ENCODE measurements around the gene CDK5RAP2.
A peak's percentile ranks its signal among the peaks of the same experiment; 100 is the strongest.

Gene CDK5RAP2

DNA sequence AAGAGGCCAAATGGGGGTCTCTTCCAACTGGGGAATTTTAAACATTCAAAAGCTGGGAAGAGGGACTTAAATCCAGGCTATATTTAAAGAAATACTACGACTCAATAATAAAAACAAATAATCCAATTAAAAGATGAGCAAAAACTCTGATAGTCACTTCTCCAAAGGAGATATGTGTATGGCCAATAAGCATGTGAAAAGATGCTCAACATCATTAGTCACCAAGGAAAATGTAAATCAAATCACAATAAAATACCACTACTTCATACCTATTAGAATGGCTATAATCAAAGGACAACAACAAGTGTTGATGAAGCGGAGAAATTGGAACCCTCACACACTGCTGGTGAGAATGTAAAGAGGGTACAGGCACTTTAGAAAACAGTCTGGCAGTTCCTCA lies 130.4 kb downstream of the CDK5RAP2 start:
- Mint-ChIP-seq H3K36me3 (peaks cover 40% of the 10 kb centered on the region), H3K4me1 (peaks cover 15% of the 10 kb centered on the region), H3K27me3 (no peaks in the 10 kb centered on the region), H3K27ac (no peak overlapping the region), H3K9me3 (peaks cover 2% of the 10 kb centered on the region), H3K4me3 (no peak overlapping the region)
- no peak for ATAC-seq (ENCODE audit: low read depth)
- no peak for DNase-seq (ENCODE audit: low spot score in 2 of 2)

GRCh38 chr9:120447959-120448500 lies 131.9 kb downstream of the CDK5RAP2 start:
- peak overlapping the region; percentile 81 for H3K27ac Mint-ChIP-seq
- no peak for DNase-seq (ENCODE audit: low spot score in 2 of 2)
- H3K27me3 Mint-ChIP-seq: no peaks in the 10 kb centered on the region
- peaks cover 2% of the 10 kb centered on the region for H3K9me3 Mint-ChIP-seq
- ATAC-seq (ENCODE audit: low read depth): no peak
- H3K4me3 Mint-ChIP-seq: no peak overlapping the region
- H3K36me3 Mint-ChIP-seq: peaks cover 44% of the 10 kb centered on the region
- H3K4me1 Mint-ChIP-seq: peaks cover 16% of the 10 kb centered on the region

- no peak for ATAC-seq (ENCODE audit: low read depth)
Observed at GRCh38 chr9:120446671-120447070, 133.3 kb downstream of the CDK5RAP2 start.

DNA sequence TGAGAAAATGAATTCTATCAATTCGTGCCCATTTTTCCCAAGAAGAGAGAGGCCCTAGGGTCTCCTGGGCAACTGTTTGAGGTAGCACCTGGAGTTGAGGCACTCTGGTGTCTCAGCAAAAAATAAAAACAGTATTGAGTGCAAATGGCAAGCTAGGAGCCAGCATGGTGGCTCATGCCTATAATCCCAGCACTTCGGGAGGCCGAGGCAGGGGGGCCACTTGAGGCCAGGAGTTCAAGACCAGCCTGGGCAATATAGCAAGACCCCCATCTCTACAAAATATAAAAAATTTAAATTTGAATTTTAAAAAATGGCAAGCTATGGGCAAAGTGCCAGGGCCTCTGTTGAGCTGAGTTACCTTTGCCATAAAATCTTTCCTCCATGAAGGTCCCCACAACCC lies 136.0 kb downstream of the CDK5RAP2 start:
- H3K9me3 Mint-ChIP-seq: no peaks in the 10 kb centered on the region
- no peak overlapping the region for H3K4me3 Mint-ChIP-seq
- DNase-seq (ENCODE audit: low spot score in 2 of 2): no peak
- peaks cover 27% of the 10 kb centered on the region for H3K4me1 Mint-ChIP-seq
- peaks cover 56% of the 10 kb centered on the region for H3K36me3 Mint-ChIP-seq
- no peaks in the 10 kb centered on the region for H3K27me3 Mint-ChIP-seq
- H3K27ac Mint-ChIP-seq: no peak overlapping the region
- ATAC-seq (ENCODE audit: low read depth): no peak

More at GRCh38 chr9:120446671-120447070, 133.3 kb downstream of the CDK5RAP2 start:
- H3K4me1 Mint-ChIP-seq: peaks cover 25% of the 10 kb centered on the region
- peaks cover 2% of the 10 kb centered on the region for H3K9me3 Mint-ChIP-seq
- H3K36me3 Mint-ChIP-seq: peaks cover 48% of the 10 kb centered on the region
- H3K27me3 Mint-ChIP-seq: no peaks in the 10 kb centered on the region
- peak overlapping the region; percentile 4 for H3K4me3 Mint-ChIP-seq
- no peak for DNase-seq (ENCODE audit: low spot score in 2 of 2)
- peak overlapping the region; percentile 78 for H3K27ac Mint-ChIP-seq

GRCh38 chr9:120443489-120443888 lies 136.5 kb downstream of the CDK5RAP2 start:
- DNase-seq (ENCODE audit: low spot score in 2 of 2) (no peak), ATAC-seq (ENCODE audit: low read depth) (no peak)
- H3K27me3 Mint-ChIP-seq: no peaks in the 10 kb centered on the region
- H3K9me3 Mint-ChIP-seq: no peaks in the 10 kb centered on the region
- peaks cover 55% of the 10 kb centered on the region for H3K36me3 Mint-ChIP-seq
- H3K4me3 Mint-ChIP-seq: no peak overlapping the region
- H3K4me1 Mint-ChIP-seq: peaks cover 23% of the 10 kb centered on the region
- H3K27ac Mint-ChIP-seq: peak overlapping the region; percentile 60

DNA sequence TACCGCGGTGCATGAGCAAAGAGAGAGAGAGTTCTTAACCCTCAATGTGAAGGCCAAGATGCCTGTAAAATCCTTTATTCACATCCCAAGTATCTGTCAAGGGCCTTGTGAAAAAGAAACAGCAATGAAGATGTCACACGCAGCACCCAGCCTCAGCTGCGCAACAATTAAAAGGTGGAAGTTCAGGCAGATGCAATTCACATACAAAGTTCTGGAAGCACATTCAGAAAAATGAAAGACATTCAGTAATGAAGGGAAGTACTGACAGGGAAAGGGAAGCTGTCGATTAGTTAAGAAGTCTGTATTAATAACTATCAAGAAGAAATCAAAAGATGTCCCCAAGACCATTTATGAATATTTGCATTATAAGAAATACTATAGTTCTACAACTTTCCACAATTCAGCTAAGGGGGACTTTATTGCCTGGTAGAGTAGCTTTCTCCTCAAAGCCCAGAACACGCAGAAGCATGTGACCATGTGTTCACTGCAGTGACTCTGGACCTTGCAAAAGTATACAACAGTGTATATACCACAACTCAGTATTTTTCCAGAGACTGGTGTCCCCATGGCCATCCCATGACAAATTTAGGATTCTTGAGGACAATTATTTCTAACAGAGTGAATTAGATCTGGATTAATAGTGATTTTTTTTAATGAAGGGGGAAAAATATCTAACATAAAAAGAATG lies 137.5 kb downstream of the CDK5RAP2 start:
- no peaks in the 10 kb centered on the region for H3K27me3 Mint-ChIP-seq
- ATAC-seq (ENCODE audit: low read depth) (no peak), DNase-seq (ENCODE audit: low spot score in 2 of 2) (no peak)
- peak overlapping the region; percentile 82 for H3K27ac Mint-ChIP-seq
- H3K9me3 Mint-ChIP-seq: no peaks in the 10 kb centered on the region
- H3K4me1 Mint-ChIP-seq: peaks cover 19% of the 10 kb centered on the region
- peaks cover 50% of the 10 kb centered on the region for H3K36me3 Mint-ChIP-seq
- H3K4me3 Mint-ChIP-seq: no peak overlapping the region

DNA sequence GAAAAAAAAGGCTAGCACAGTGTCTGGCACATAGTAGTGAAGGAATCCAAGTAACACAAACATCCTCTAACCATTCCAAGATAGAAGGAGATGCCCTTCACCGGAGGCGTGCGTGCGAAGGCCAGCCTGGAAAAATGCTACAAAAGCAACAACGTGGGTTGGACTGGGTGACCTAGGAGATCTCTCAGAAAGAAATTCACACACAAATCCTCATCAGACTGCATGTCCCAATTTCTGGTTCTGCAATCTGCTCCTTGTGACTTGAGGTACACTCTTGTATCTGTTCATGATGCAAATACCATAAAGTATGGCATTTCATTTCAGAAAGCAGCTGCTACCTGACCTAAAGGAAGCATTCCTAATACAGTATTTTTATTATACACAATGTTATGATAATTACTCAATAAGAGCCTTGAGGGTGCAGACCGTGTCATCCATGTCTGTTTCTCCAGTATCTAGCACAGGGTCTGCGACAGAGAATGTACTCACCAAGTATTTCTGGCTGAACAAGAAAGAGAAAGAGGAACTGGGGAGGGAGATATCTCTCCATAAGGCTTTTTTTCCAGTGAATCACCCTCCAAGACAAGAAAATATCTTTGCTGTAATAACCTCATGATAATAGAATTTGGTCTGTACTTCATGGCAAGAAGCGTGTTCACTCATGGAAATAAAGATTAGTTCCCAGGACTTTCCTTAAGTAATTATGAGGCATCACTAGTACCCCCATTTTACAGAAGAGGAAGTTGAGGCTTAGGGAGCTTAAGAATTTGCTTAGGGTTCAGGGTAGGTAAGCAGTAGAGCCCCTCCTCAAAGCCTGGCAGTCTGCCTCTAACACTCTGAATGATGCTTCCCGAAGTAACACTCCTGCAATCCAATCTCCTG lies 138.3 kb downstream of the CDK5RAP2 start:
- DNase-seq (ENCODE audit: low spot score in 2 of 2): no peak
- H3K27me3 Mint-ChIP-seq: no peaks in the 10 kb centered on the region
- no peak for ATAC-seq (ENCODE audit: low read depth)
- peaks cover 48% of the 10 kb centered on the region for H3K36me3 Mint-ChIP-seq
- peaks cover 17% of the 10 kb centered on the region for H3K4me1 Mint-ChIP-seq
- peak overlapping the region; percentile 82 for H3K27ac Mint-ChIP-seq
- H3K4me3 Mint-ChIP-seq: no peak overlapping the region
- no peaks in the 10 kb centered on the region for H3K9me3 Mint-ChIP-seq

- H3K4me1 Mint-ChIP-seq: peaks cover 14% of the 10 kb centered on the region
- H3K27me3 Mint-ChIP-seq: no peaks in the 10 kb centered on the region
- H3K36me3 Mint-ChIP-seq: peaks cover 48% of the 10 kb centered on the region
- H3K27ac Mint-ChIP-seq: no peak overlapping the region
- H3K4me3 Mint-ChIP-seq: no peak overlapping the region
- no peaks in the 10 kb centered on the region for H3K9me3 Mint-ChIP-seq
- no peak for ATAC-seq (ENCODE audit: low read depth)
- no peak for DNase-seq (ENCODE audit: low spot score in 2 of 2)
Observed at GRCh38 chr9:120440791-120441190, 139.2 kb downstream of the CDK5RAP2 start.

GRCh38 chr9:120439926-120440325 lies 140.0 kb downstream of the CDK5RAP2 start:
- ATAC-seq (ENCODE audit: low read depth): no peak
- Mint-ChIP-seq H3K9me3 (no peaks in the 10 kb centered on the region), H3K4me3 (no peak overlapping the region), H3K27me3 (no peaks in the 10 kb centered on the region), H3K4me1 (peaks cover 14% of the 10 kb centered on the region), H3K36me3 (peaks cover 50% of the 10 kb centered on the region), H3K27ac (peak overlapping the region; percentile 40)
- no peak for DNase-seq (ENCODE audit: low spot score in 2 of 2)

DNA sequence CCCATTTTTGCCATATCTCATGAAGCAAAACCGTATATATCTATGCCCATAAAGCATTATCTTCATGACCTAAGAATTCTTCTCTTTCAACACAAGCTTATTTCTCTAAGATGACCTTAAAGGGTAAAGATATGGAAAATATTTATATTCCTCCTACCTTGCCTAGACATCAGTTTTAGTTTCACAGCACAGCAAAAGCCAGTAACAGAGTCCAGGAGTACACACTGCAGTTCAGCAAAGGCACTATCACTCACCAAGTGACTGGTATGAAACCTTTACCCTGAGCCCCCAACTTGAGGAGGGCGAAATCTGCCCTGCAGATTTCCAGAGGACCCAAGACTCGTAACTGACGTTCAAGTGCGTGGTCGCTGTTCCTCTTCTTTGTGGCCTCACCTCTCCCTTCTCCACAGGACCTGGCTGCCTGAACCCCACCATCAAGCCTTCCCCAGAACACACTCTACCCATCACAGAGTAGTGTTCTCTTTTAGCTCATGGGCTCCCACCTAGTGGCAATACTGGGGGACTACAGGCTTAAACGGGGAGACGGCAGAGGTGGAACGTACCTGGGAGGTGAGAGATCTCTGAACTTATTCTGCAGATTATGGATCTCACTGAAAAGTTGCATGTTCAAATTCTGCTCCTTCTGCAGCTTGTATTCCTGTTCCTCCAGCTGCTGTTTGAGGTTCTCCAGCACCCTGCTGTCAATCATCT lies 141.0 kb downstream of the CDK5RAP2 start:
- no peak for DNase-seq (ENCODE audit: low spot score in 2 of 2)
- Mint-ChIP-seq H3K9me3 (no peaks in the 10 kb centered on the region), H3K27me3 (no peaks in the 10 kb centered on the region), H3K36me3 (peaks cover 57% of the 10 kb centered on the region), H3K27ac (peak overlapping the region; percentile 16), H3K4me3 (no peak overlapping the region), H3K4me1 (peaks cover 16% of the 10 kb centered on the region)
- peak; percentile 37 for ATAC-seq (ENCODE audit: low read depth)

GRCh38 chr9:120438111-120438510 lies 141.9 kb downstream of the CDK5RAP2 start:
- no peak overlapping the region for H3K4me3 Mint-ChIP-seq
- peaks cover 55% of the 10 kb centered on the region for H3K36me3 Mint-ChIP-seq
- peak overlapping the region; percentile 42 for H3K27ac Mint-ChIP-seq
- H3K4me1 Mint-ChIP-seq: peaks cover 20% of the 10 kb centered on the region
- ATAC-seq (ENCODE audit: low read depth) (no peak), DNase-seq (ENCODE audit: low spot score in 2 of 2) (no peak)
- no peaks in the 10 kb centered on the region for H3K9me3 Mint-ChIP-seq
- no peaks in the 10 kb centered on the region for H3K27me3 Mint-ChIP-seq

GRCh38 chr9:120436983-120437475 lies 142.9 kb downstream of the CDK5RAP2 start:
- no peaks in the 10 kb centered on the region for H3K9me3 Mint-ChIP-seq
- no peak overlapping the region for H3K27ac Mint-ChIP-seq
- ATAC-seq (ENCODE audit: low read depth) (no peak), DNase-seq (ENCODE audit: low spot score in 2 of 2) (no peak)
- no peak overlapping the region for H3K4me3 Mint-ChIP-seq
- no peaks in the 10 kb centered on the region for H3K27me3 Mint-ChIP-seq
- H3K4me1 Mint-ChIP-seq: peaks cover 14% of the 10 kb centered on the region
- H3K36me3 Mint-ChIP-seq: peaks cover 48% of the 10 kb centered on the region

DNA sequence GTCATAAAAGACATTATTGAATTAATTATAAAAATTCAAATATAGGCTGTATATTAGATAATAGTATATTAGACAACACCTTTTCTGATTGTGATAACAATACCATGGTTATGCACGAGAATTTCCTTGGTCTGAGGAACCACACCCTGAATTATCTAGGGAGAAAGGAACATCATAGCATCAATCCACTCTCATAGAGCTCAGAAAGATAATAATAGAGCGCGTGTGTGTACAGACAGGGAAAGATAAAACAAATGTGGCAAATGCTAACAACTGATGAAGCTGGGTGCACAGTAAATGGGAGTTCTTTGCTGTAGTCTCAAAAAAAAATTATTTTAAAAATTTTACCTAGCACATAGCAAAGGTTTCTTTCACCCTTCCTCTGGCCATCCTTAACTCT lies 143.5 kb downstream of the CDK5RAP2 start:
- Mint-ChIP-seq H3K9me3 (no peaks in the 10 kb centered on the region), H3K36me3 (peaks cover 45% of the 10 kb centered on the region), H3K4me3 (no peak overlapping the region), H3K27ac (peak overlapping the region; percentile 65), H3K27me3 (no peaks in the 10 kb centered on the region), H3K4me1 (peaks cover 15% of the 10 kb centered on the region)
- no peak for DNase-seq (ENCODE audit: low spot score in 2 of 2)
- ATAC-seq (ENCODE audit: low read depth): no peak

All from memory B cell (primary cell).